Stimulated activated naive CD4-positive, alpha-beta T cell (primary cell): Measurements from ENCODE around the gene SLC34A3.
"Not testable (repeated sequence)": the region's sequence is repeated elsewhere in the genome, so short reads cannot be mapped to it uniquely, and the experiment has no call there.

Source experiments
- DNase-seq, 6 experiments: peaks; one replicate each; lab custom pipeline; 2025; lab: John Stamatoyannopoulos, UW

SLC34A3 gene

GRCh38 chr9:137228968-137229896 lies 1.5 kb upstream of the SLC34A3 start:
- DNase-seq: no peak

- DNase-seq: no peak
These were observed 597 bp upstream of the SLC34A3 start for GRCh38 chr9:137229903-137230704.

DNA sequence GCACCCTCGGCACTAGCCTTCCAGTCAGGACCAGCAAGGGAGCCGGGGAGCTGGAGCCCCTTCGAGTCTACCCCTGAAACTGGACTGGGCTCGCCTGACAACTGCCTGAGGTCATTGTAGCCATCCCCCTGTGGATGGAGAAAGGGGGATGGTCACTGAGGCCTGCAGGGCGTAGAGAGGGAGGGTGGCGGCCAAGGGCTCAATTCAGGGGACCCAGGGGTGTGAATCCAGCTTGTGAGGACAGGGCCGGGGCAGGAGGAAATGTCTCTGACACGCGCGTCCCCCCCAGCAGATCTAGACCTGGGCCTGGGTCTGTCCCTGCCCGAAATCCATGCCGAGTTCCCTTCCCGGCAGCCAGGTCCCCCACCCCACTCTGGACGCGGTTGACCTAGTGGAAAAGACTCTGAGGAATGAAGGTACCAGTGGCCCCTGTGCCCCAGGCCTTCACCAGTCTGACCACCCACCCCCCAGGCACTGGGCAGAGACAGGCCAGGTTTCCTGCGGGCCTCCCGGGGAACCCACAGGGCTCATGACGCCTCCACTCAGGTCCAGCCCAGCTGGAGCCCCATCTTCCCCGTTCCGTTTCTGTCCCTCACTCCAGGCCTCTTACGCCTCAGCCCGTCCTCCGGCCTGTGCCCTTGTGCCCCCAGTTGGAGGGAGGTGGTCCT lies 805 bp downstream of the SLC34A3 start:
- DNase-seq: no peak

DNA sequence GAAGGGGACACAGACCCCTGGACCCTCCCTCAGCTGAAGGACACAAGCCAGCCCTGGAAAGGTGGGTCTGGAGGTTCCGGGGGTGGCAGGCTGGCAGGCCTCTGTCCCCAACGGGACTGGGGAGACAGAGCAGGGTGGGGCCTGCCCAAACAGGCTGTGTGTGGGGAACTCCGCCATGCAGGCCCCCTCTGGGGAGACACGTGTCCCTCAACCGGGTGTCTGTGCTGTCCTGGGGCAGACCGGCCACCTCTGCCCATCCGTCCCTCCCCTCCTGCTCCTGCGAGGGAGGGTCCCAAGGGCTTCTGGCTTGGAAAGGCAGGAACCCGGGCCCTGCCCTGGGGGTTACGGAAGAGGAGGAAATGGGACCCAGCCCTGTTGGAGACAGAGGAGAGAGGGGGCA lies 1.4 kb downstream of the SLC34A3 start:
- no peak for DNase-seq

DNA sequence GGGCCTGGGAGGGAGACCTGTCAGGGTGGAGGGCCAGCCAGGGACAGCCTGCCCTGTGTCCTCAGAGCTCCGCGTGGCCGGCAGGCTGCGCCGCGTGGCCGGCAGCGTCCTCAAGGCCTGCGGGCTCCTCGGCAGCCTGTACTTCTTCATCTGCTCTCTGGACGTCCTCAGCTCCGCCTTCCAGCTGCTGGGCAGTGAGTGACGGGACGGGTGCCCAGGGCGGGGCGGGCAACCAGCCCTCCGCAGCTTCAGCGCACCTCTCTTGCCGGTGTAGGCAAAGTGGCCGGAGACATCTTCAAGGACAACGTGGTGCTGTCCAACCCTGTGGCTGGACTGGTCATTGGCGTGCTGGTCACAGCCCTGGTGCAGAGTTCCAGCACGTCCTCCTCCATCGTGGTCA lies 1.8 kb downstream of the SLC34A3 start:
- DNase-seq: no peak

- no peak for DNase-seq
These were observed 2.7 kb downstream of the SLC34A3 start for GRCh38 chr9:137233143-137233980.

DNA sequence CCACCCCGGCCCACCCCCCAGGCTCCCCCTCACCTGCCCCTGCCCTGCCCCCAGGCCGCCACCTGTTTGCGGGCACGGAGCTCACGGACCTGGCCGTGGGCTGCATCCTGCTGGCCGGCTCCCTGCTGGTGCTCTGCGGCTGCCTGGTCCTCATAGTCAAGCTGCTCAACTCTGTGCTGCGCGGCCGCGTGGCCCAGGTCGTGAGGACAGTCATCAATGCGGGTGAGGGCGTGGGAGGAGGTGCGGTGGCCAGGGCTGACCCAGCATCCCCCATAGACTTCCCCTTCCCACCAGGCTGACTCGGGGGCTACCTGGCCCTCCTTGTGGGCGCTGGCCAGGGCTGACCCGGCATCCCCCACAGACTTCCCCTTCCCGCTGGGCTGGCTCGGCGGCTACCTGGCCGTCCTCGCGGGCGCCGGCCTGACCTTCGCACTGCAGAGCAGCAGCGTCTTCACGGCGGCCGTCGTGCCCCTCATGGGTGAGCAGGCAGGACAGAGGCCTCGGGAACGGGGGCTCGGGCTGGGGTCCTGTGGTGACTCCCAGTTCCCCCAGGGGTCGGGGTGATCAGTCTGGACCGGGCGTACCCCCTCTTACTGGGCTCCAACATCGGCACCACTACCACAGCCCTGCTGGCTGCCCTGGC lies 3.5 kb downstream of the SLC34A3 start:
- no peak for DNase-seq

GRCh38 chr9:137234758-137235423 lies 4.2 kb downstream of the SLC34A3 start:
- DNase-seq: no peak

DNA sequence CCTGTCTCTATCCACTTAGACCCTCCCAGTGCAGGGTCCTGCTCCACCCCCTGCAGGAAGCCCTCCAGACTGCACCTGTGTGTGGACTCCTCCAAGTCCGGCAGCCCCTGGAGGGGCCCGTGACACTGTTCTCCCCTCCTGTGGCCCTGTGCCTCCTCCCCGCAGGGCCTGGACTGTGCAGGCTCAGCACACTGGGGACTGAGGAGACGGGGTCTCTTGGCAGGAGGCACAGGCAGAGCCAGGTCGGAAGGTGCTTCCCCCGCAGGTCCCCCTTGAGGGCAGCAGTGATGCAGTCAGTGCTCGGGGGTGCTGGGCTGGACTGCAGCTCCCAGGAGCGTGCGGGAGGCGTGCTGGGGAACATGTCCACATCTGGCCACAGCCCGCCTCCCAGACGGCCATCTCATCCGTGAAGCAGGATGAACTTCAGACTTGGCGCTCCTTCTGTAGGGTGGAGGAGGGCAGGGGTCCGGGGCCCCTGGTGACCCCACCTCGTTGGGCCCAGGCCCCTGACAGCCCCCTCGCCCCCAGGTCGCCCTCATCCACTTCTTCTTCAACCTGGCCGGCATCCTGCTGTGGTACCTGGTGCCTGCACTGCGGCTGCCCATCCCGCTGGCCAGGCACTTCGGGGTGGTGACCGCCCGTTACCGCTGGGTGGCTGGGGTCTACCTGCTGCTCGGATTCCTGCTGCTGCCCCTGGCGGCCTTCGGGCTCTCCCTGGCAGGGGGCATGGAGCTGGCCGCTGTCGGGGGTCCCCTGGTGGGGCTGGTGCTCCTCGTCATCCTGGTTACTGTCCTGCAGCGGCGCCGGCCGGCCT lies 4.9 kb downstream of the SLC34A3 start:
- no peak for DNase-seq

GRCh38 chr9:137236238-137236935 lies 5.7 kb downstream of the SLC34A3 start:
- DNase-seq: peak; percentile 71 to 91 (median 87)

DNA sequence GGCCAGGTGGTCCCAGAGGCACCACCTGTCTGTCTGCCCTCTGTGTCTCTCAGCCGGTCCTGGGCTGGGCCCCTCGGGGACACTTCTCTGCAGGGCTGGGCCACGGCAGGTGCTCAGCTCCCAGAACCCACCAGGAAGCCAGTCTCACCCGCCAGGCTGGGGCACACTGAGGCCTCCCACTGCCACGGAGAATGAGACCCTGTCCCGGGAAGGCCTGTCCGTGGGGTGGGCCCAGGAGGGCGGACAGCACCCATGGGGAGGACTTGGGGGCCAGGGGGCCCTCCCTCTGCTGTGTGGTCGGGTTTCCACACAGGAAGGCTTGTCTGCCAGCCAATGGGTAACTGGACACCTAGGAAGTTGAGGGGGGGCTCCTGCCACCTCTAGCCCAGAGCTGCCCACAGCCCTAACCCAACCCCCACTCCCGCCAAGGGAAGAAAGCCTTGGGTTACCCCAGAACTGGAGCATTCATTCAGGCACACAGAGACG lies 6.3 kb downstream of the SLC34A3 start:
- no peak for DNase-seq

DNA sequence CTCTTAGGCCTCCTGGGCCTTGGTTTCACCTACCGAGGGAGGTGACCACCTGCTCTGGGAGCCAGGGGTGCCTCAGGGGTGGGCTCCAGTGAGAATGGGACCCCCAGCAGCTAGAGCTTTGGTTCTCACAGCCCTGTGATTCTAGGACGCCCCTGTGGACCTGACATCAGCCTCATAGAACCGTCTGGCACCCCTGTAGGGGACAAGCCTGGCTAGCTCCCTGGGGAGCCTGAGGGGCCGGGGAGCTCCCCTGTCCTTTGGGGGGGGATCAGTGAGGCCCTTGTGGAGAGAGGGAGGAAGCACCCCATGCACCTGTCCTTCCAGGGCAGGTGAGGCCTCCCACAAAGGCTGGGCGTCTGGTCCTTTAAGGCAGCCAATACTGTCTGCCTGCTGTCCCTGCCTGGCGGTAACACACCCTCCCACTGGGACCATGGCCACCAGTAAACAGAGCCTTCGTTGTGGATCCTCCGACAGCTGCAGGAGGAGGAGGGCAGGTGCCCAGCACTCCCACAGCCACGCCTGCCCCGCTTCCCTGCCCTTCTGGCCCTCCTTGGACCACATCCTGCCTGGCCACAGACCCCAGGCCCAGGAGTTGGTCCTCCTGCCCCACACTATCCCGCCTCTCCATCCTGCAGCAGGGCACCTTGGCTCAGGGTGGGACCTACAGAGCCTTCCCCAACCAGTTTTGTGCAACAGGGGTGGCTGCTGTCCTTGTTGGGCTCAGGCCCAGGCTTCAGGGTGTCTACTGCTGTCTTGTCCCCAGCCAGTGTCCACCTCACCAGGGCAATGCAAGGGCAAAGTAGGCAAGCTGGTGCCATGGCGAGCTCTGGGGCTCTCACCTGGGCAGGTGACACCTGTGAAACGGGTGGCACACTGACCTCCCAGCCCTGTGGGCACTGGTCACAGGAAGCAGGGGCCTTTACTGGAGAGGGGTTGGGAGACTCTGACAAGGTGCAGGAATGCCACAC lies 7.3 kb downstream of the SLC34A3 start:
- DNase-seq: no peak

DNA sequence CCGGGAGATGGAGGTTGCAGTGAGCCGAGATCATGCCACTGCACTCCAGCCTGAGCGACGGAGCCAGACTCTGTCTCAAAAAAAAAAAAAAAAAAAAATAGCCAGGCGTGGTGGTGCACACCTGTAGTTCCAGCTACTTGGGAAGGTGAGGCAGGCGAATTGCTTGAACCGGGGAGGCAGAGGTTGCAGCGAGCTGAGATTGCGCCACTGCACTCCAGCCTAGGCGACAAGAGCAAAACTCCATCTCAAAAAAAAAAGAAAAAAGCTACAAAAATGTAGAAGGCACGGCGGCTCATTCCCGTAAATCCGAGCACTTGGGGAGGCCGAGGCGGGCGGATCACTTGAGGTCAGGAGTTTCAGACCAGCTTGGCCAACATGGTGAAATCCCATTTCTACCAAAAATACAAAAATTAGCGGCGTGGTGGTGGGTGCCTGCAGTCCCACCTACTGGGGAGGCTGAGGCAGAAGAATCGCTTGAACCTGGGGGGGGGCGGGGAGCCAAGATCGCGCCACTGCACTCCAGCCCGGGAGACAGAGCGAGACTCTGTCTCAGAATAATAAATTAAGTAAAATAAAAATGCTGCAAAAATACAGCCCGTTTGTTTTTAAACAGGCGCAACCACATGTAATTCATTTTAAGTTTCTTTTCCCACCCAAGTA lies 9.0 kb downstream of the SLC34A3 start:
- not testable (repeated sequence) for DNase-seq

DNA sequence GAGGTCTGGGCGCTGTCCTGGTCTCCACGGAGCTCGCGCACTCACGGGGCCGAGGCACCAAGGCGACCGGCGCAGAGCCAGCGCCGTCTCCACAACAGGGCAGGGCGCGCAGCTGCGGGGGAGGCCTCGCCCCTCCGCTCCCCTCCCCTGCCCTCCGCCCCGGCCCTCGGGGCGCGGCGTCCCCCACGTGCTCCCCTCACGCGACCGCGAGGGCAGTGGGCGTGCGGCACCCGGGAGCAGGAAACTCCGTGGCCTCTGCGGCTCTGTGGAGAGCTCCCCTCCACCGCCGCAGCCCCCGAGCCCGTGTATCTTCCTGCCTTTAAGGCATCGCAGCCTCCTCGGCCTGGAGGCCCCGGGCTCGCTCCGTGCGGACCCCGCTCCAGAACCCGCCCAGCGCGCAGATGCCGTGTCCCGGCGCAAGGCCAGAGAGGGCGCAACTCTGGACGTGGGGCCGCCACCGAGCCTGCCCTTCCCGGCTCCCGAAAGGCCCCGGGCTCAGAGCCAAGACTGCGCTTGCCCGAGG lies 9.7 kb downstream of the SLC34A3 start:
- peak in 4 of 6 experiments; percentile 68 to 83 (median 74) for DNase-seq

- DNase-seq: peak; percentile 92 to 99 (median 98)
These were observed 10.3 kb downstream of the SLC34A3 start, which contains the start of gene TUBB4B for GRCh38 chr9:137240841-137241489. Gene TUBB4B (plus strand): TSS chr9:137241287. CDS start chr9:137241361, 74 bp downstream.
